Spinal cord (tissue), 10 donors: ENCODE results near the gene FTH1. TPM values are rescaled to one million over a fixed set of nuclear protein-coding genes. Genes with fewer than 3 reads are reported as not detected.
A peak's percentile ranks its signal among the peaks of the same experiment; 100 is the strongest.

Experiments used
- DNase-seq, 6 donors: peaks; one replicate each; pipeline versions ENCODE4 v3.0.0 to v3.0.0-alpha.2; 2013 to 2015; ENCODE audit warnings: low spot score in 6 of 6, low read depth in 4 of 6
- H3K27ac ChIP-seq: one replicate; pipeline ENCODE4 v1.5.1; 2013; ENCODE audit warnings: low read depth, low read length, control low read depth
- H3K27me3 ChIP-seq: one replicate; pipeline ENCODE4 v1.6.1; 2013; ENCODE audit warnings: low read length; ENCODE audit not compliant: control insufficient read depth, insufficient read depth
- H3K36me3 ChIP-seq: one replicate; pipeline ENCODE4 v1.6.1; 2013; ENCODE audit warnings: low read length; ENCODE audit not compliant: control insufficient read depth, insufficient read depth
- H3K4me1 ChIP-seq: one replicate; pipeline ENCODE4 v1.6.1; 2013; ENCODE audit warnings: low read length; ENCODE audit not compliant: control insufficient read depth, insufficient read depth
- H3K4me3 ChIP-seq: one replicate; pipeline ENCODE4 v1.5.1; 2013; ENCODE audit warnings: low read depth, low read length, control low read depth
- H3K9me3 ChIP-seq: one replicate; pipeline ENCODE4 v1.6.1; 2013; ENCODE audit warnings: low read length; ENCODE audit not compliant: control insufficient read depth, insufficient read depth
- WGBS: methylation state at CpG from one replicate; pipeline ENCODE4 v1.1.5; 2013; ENCODE audit warnings: missing lambda C conversion rate; ENCODE audit not compliant: insufficient coverage; 5-methylcytosine and 5-hydroxymethylcytosine counted together
- polyA plus RNA-seq, 2 donors: library from polyadenylated mRNA; unstranded; fragments of 120-200 nt; gene quantifications; one replicate each; pipeline ENCODE4 v1.2.1, GENCODE V29; 2013; ENCODE audit not compliant: insufficient read length in 2 of 2
- total RNA-seq, 2 donors: library from RNA; depleted of rRNA in 1 of 2; stranded (reverse); fragments of 120-200 nt in 1 of 2; fragments of >200 nt in 1 of 2; gene quantifications; one replicate each; pipeline versions ENCODE4 v1.2.3 to v1.2.4, GENCODE V29; 2013 to 2014
- donor health status: healthy.

The FTH1 gene
- total and polyA plus RNA-seq, 4 donors, result 878 to 3,889 (median 2,436) TPM

GRCh38 chr11:61928606-61929005 is 38.8 kb downstream of the FTH1 start:
- no peak for DNase-seq
- Histone ChIP-seq H3K27ac (no peak overlapping the region), H3K4me3 (no peak overlapping the region), H3K4me1 (peaks cover 6% of the 10 kb centered on the region), H3K9me3 (no peaks in the 10 kb centered on the region), H3K27me3 (no peaks in the 10 kb centered on the region), H3K36me3 (no peaks in the 10 kb centered on the region)

GRCh38 chr11:61927501-61927900 is 39.9 kb downstream of the FTH1 start:
- peaks cover 15% of the 10 kb centered on the region for H3K4me1 ChIP-seq
- H3K27ac ChIP-seq, result no peak overlapping the region
- no peaks in the 10 kb centered on the region for H3K27me3 ChIP-seq
- no peaks in the 10 kb centered on the region for H3K9me3 ChIP-seq
- WGBS, result 100% methylated on average over 1 of the region's 1 CpG
- no peak for DNase-seq
- no peak overlapping the region for H3K4me3 ChIP-seq
- no peaks in the 10 kb centered on the region for H3K36me3 ChIP-seq

GRCh38 chr11:61926235-61926634 is 41.2 kb downstream of the FTH1 start:
- H3K4me3 ChIP-seq, result no peak overlapping the region
- no peaks in the 10 kb centered on the region for H3K9me3 ChIP-seq
- DNase-seq, result no peak
- H3K27me3 ChIP-seq, result no peaks in the 10 kb centered on the region
- H3K36me3 ChIP-seq, result no peaks in the 10 kb centered on the region
- H3K27ac ChIP-seq, result no peak overlapping the region
- peaks cover 15% of the 10 kb centered on the region for H3K4me1 ChIP-seq
- 89% methylated on average over 3 of the region's 3 CpGs for WGBS

GRCh38 chr11:61925736-61926135 is 41.7 kb downstream of the FTH1 start:
- Histone ChIP-seq H3K4me1 (peaks cover 15% of the 10 kb centered on the region), H3K4me3 (no peak overlapping the region), H3K27me3 (no peaks in the 10 kb centered on the region), H3K36me3 (no peaks in the 10 kb centered on the region), H3K9me3 (no peaks in the 10 kb centered on the region), H3K27ac (no peak overlapping the region)
- DNase-seq, result no peak
- 60% methylated on average over 1 of the region's 2 CpGs for WGBS

- no peak overlapping the region for H3K4me3 ChIP-seq
- no peaks in the 10 kb centered on the region for H3K9me3 ChIP-seq
- peaks cover 15% of the 10 kb centered on the region for H3K4me1 ChIP-seq
- H3K27ac ChIP-seq, result peak overlapping the region; percentile 96
- H3K36me3 ChIP-seq, result no peaks in the 10 kb centered on the region
- no peak for DNase-seq
- H3K27me3 ChIP-seq, result no peaks in the 10 kb centered on the region
- 68% methylated on average over 6 of the region's 6 CpGs for WGBS
Observed at GRCh38 chr11:61924064-61924455, 43.4 kb downstream of the FTH1 start.

GRCh38 chr11:61923166-61924063 is 44.0 kb downstream of the FTH1 start:
- Histone ChIP-seq H3K9me3 (no peaks in the 10 kb centered on the region), H3K36me3 (no peaks in the 10 kb centered on the region), H3K27me3 (peaks cover 3% of the 10 kb centered on the region), H3K4me3 (no peak overlapping the region), H3K4me1 (peaks cover 15% of the 10 kb centered on the region), H3K27ac (peak overlapping the region; percentile 96)
- peak in 1 of 6 donors; percentile 84 for DNase-seq
- 50% methylated on average over 18 of the region's 18 CpGs for WGBS

GRCh38 chr11:61922539-61922938 is 44.9 kb downstream of the FTH1 start:
- H3K9me3 ChIP-seq, result no peaks in the 10 kb centered on the region
- no peak overlapping the region for H3K4me3 ChIP-seq
- WGBS, result 44% methylated on average over 6 of the region's 6 CpGs
- H3K27ac ChIP-seq, result peak overlapping the region; percentile 96
- H3K27me3 ChIP-seq, result peaks cover 11% of the 10 kb centered on the region
- no peaks in the 10 kb centered on the region for H3K36me3 ChIP-seq
- H3K4me1 ChIP-seq, result peaks cover 24% of the 10 kb centered on the region
- DNase-seq, result peak in 1 of 6 donors; percentile 79

- DNase-seq, result no peak
- Histone ChIP-seq H3K4me3 (no peak overlapping the region), H3K27ac (no peak overlapping the region), H3K36me3 (no peaks in the 10 kb centered on the region), H3K27me3 (peaks cover 11% of the 10 kb centered on the region), H3K4me1 (peaks cover 30% of the 10 kb centered on the region), H3K9me3 (no peaks in the 10 kb centered on the region)
- 79% methylated on average over 2 of the region's 3 CpGs for WGBS
Observed at GRCh38 chr11:61921446-61921845, 46.0 kb downstream of the FTH1 start.

GRCh38 chr11:61919705-61920631 is 47.5 kb downstream of the FTH1 start:
- Histone ChIP-seq H3K4me3 (no peak overlapping the region), H3K9me3 (no peaks in the 10 kb centered on the region), H3K4me1 (peaks cover 33% of the 10 kb centered on the region), H3K36me3 (no peaks in the 10 kb centered on the region), H3K27me3 (peaks cover 11% of the 10 kb centered on the region), H3K27ac (peak overlapping the region; percentile 67)
- DNase-seq, result no peak
- 72% methylated on average over 12 of the region's 13 CpGs for WGBS
